Measurements from ENCODE around the gene SCN10A. TPM values are rescaled to one million over a fixed set of nuclear protein-coding genes. Genes with fewer than 3 reads are reported as not detected.

SCN10A gene
- total and polyA plus RNA-seq, 2 of the 13 experiments (the other 11 are each of a cell fraction or from before 2014, with no cell fraction given), result not detected

- TF ChIP-seq BCLAF1 (IDR thresholded peaks at IDR 0.05) (no peak), MAFK (conservative IDR thresholded peaks at IDR 0.05 in 1 of 2, IDR thresholded peaks at IDR 0.05 in 1 of 2; ENCODE audit: low read length in 2 of 2) (no peak), ARID4A (CRISPR knock-in tag; IDR thresholded peaks at IDR 0.05; ENCODE audit: borderline replicate concordance) (peak; percentile 4; the same call in 1 of the 2 replicates), MAFG (CRISPR knock-in tag; IDR thresholded peaks at IDR 0.05) (no peak), JUND (CRISPR knock-in tag; IDR thresholded peaks at IDR 0.05) (no peak), SUZ12 (IDR thresholded peaks at IDR 0.05; ENCODE audit: low read depth, low read length) (no peak), IKZF4 (CRISPR knock-in tag; IDR thresholded peaks at IDR 0.05; ENCODE audit: borderline replicate concordance, low read depth, not compliant biosample characterization) (peak; percentile 58), ZZZ3 (CRISPR knock-in tag; IDR thresholded peaks at IDR 0.05; ENCODE audit: borderline replicate concordance) (no peak), ZNF441 (CRISPR knock-in tag; IDR thresholded peaks at IDR 0.05; ENCODE audit: borderline replicate concordance) (no peak), CEBPB (IDR thresholded peaks at IDR 0.05; ENCODE audit: borderline replicate concordance, low read depth, low read length) (no peak), ZKSCAN5 (CRISPR knock-in tag; IDR thresholded peaks at IDR 0.05) (no peak), ZNF343 (CRISPR knock-in tag; IDR thresholded peaks at IDR 0.05) (no peak), ZBTB2 (CRISPR knock-in tag; IDR thresholded peaks at IDR 0.05; ENCODE audit: low read depth) (no peak), HMG20B (CRISPR knock-in tag; conservative IDR thresholded peaks at IDR 0.05) (no peak), ZNF574 (CRISPR knock-in tag; IDR thresholded peaks at IDR 0.05) (peak; percentile 39; the same call in 1 of the 2 replicates), ZNF691 (CRISPR knock-in tag; IDR thresholded peaks at IDR 0.05; ENCODE audit: borderline replicate concordance, low read depth) (no peak), NFKB2 (CRISPR knock-in tag; IDR thresholded peaks at IDR 0.05; ENCODE audit: borderline replicate concordance) (no peak)
Observed at GRCh38 chr3:38651153-38651789, 164.7 kb downstream of the SCN10A start (continued).

All from HepG2 (cell line).